Keratinocyte (primary cell): ENCODE data around the gene SPHK2. TPM values are rescaled to one million over a fixed set of nuclear protein-coding genes. Genes with fewer than 3 reads are reported as not detected.
A peak's percentile ranks its signal among the peaks of the same experiment; 100 is the strongest.

Experiments used
- DNase-seq: peaks from one replicate; pipeline ENCODE4 v3.0.0-alpha.2; 2011; ENCODE audit warnings: low read depth, missing footprints, low spot score
- FAIRE-seq: peaks from 2 replicates; lab custom pipeline; 2011; peaks lifted over from hg19 to GRCh38; lab: Jason Lieb, UNC
- H2AFZ ChIP-seq: 2 replicates; pipeline ENCODE4 v1.6.0; 2012; ENCODE audit warnings: low read length, control low read depth, inconsistent platforms; ENCODE audit not compliant: control insufficient read depth
- H3K27ac ChIP-seq: 2 replicates; pipeline ENCODE4 v1.5.1; 2011; ENCODE audit warnings: low read length; ENCODE audit not compliant: control insufficient read depth, insufficient read depth
- H3K27me3 ChIP-seq: 3 replicates; pipeline ENCODE4 v1.6.0; 2011; ENCODE audit warnings: low read length; ENCODE audit not compliant: control insufficient read depth, insufficient read depth; ENCODE audit errors: extremely low read depth
- H3K36me3 ChIP-seq, 2 experiments: 2 replicates in 1 of 2; 3 replicates in 1 of 2; pipeline ENCODE4 v1.5.1; 2011; ENCODE audit warnings: low read length in 2 of 2, mild to moderate bottlenecking in 1 of 2; ENCODE audit not compliant: control insufficient read depth in 2 of 2, insufficient read depth in 2 of 2; ENCODE audit errors: extremely low read depth in 1 of 2
- H3K4me1 ChIP-seq: 3 replicates; pipeline ENCODE4 v1.5.1; 2011; ENCODE audit warnings: low read length; ENCODE audit not compliant: control insufficient read depth, insufficient read depth; ENCODE audit errors: extremely low read depth
- H3K4me2 ChIP-seq: 3 replicates; pipeline ENCODE4 v1.6.0; 2011; ENCODE audit warnings: low read depth, low read length; ENCODE audit not compliant: control insufficient read depth, insufficient read depth; ENCODE audit errors: extremely low read depth
- H3K4me3 ChIP-seq, 3 experiments: fragments of 200-600 bp in 1 of 3; sonication (generic) in 1 of 3; 2 replicates in 2 of 3; 3 replicates in 1 of 3; pipeline ENCODE4 v1.5.1; 2011 to 2016; ENCODE audit warnings: low read length in 3 of 3, mild to moderate bottlenecking in 3 of 3, control low read depth in 2 of 3, inconsistent platforms in 1 of 3, low read depth in 1 of 3, mixed read lengths in 1 of 3, mixed run types in 1 of 3, moderate library complexity in 1 of 3; ENCODE audit not compliant: control insufficient read depth in 2 of 3, insufficient read depth in 2 of 3; ENCODE audit errors: extremely low read depth in 1 of 3
- H3K79me2 ChIP-seq: 2 replicates; pipeline ENCODE4 v1.6.0; 2012; ENCODE audit warnings: low read length; ENCODE audit not compliant: control insufficient read depth, insufficient read depth
- H3K9ac ChIP-seq: 3 replicates; pipeline ENCODE4 v1.6.0; 2011; ENCODE audit warnings: low read length; ENCODE audit not compliant: control insufficient read depth, insufficient read depth; ENCODE audit errors: extremely low read depth
- H3K9me1 ChIP-seq: 3 replicates; pipeline ENCODE4 v1.6.0; 2011; ENCODE audit warnings: low read length; ENCODE audit not compliant: control insufficient read depth, insufficient read depth; ENCODE audit errors: extremely low read depth
- H3K9me3 ChIP-seq: 2 replicates; pipeline ENCODE4 v1.5.1; 2012; ENCODE audit warnings: low read depth, low read length; ENCODE audit not compliant: control insufficient read depth
- H4K20me1 ChIP-seq: 3 replicates; pipeline ENCODE4 v1.6.0; 2011; ENCODE audit warnings: low read length; ENCODE audit not compliant: control insufficient read depth, insufficient read depth; ENCODE audit errors: extremely low read depth
- CTCF ChIP-seq, 3 experiments: IDR thresholded peaks in 1 of 3; conservative IDR thresholded peaks in 1 of 3; optimal IDR thresholded peaks in 1 of 3; 2 replicates in 2 of 3; 3 replicates in 1 of 3; pipeline versions ENCODE3 to v1.5.1; 2011; ENCODE audit warnings: low read length in 3 of 3, mild to moderate bottlenecking in 3 of 3, moderate library complexity in 2 of 3, control low read depth in 1 of 3, inconsistent platforms in 1 of 3; ENCODE audit not compliant: insufficient read depth in 2 of 3; ENCODE audit errors: extremely low read depth in 1 of 3
- EZH2 ChIP-seq: IDR thresholded peaks from one replicate; pipeline ENCODE4 v1.6.1; 2012; ENCODE audit warnings: inconsistent platforms, mild to moderate bottlenecking, low read length, moderate library complexity
- dilution Hi-C: fragments of 300-500 bp; cut with MboI; formaldehyde crosslinking; loops from one replicate; pipeline ENCODE4 v1.7.0; 2020; ENCODE audit warnings: low sequenced_read_pairs; ENCODE audit not compliant: extremely low pct_ligation_motif_present
- polyA plus RNA-seq, 5 experiments: library from polyadenylated mRNA; depleted of rRNA in 3 of 5; stranded (reverse) in 3 of 5; stranded (forward) in 1 of 5; unstranded in 1 of 5; fragments of >200 nt; gene quantifications; 1 replicate in 1 of 5; 2 replicates in 3 of 5; 3 replicates in 1 of 5; pipeline versions ENCODE4 v1.2.1 to v1.2.3, GENCODE V29; 2011 to 2012; ENCODE audit warnings: missing spikeins in 2 of 5, low read depth in 1 of 5, low replicate concordance in 1 of 5

The SPHK2 gene
- polyA plus RNA-seq, 1 donor (not counting 4 experiments of a cell fraction or from before 2014, with no cell fraction given), result 2.8 TPM

GRCh38 chr19:48636859-48637448 lies 17.6 kb downstream of the SPHK2 start, which contains the start of gene DBP:
Gene DBP (minus strand): TSS chr19:48637379. CDS start chr19:48636994, 385 bp downstream.
- Histone ChIP-seq H3K27me3 (no peaks in the 10 kb centered on the region), H4K20me1 (no peaks in the 10 kb centered on the region), H3K4me2 (peak within 1 kb of the TSS; percentile 89), H2AFZ (peak within 1 kb of the TSS; percentile 61), H3K36me3 (no peaks in the 10 kb centered on the region), H3K9ac (peak within 1 kb of the TSS; percentile 83), H3K27ac (peak within 1 kb of the TSS; percentile 85), H3K4me3 (peak within 1 kb of the TSS; percentile 53 to 75 (median 72)), H3K79me2 (no peaks in the 10 kb centered on the region), H3K9me1 (no peaks in the 10 kb centered on the region), H3K4me1 (peaks cover 58% of the 10 kb centered on the region), H3K9me3 (no peaks in the 10 kb centered on the region)
- FAIRE-seq (no peak), DNase-seq (no peak)
- dilution Hi-C loops, result no loop called here
- TF ChIP-seq CTCF (optimal IDR thresholded peaks at IDR 0.05 in 1 of 3, IDR thresholded peaks at IDR 0.05 in 1 of 3, conservative IDR thresholded peaks at IDR 0.05 in 1 of 3; ENCODE audit: extremely low read depth in 1 of 3, insufficient read depth in 2 of 3, low read length in 3 of 3) (peak in 2 of 3 experiments; percentile 18 to 28), EZH2 (no peak)

GRCh38 chr19:48637449-48637947 lies 18.2 kb downstream of the SPHK2 start:
- Histone ChIP-seq H3K4me3 (peak overlapping the region; percentile 53 to 75 (median 72)), H3K27me3 (no peaks in the 10 kb centered on the region), H3K79me2 (no peaks in the 10 kb centered on the region), H3K9ac (peak overlapping the region; percentile 83), H3K4me1 (peaks cover 55% of the 10 kb centered on the region), H3K4me2 (peak overlapping the region; percentile 89), H3K9me1 (no peaks in the 10 kb centered on the region), H3K36me3 (no peaks in the 10 kb centered on the region), H3K9me3 (no peaks in the 10 kb centered on the region), H2AFZ (peak overlapping the region; percentile 61), H3K27ac (peak overlapping the region; percentile 85), H4K20me1 (no peaks in the 10 kb centered on the region)
- DNase-seq, result peak; percentile 92
- dilution Hi-C loops, result no loop called here
- FAIRE-seq, result no peak
- TF ChIP-seq EZH2 (no peak), CTCF (optimal IDR thresholded peaks at IDR 0.05 in 1 of 3, IDR thresholded peaks at IDR 0.05 in 1 of 3, conservative IDR thresholded peaks at IDR 0.05 in 1 of 3; ENCODE audit: extremely low read depth in 1 of 3, insufficient read depth in 2 of 3, low read length in 3 of 3) (no peak)
